ENCODE measurements around the gene LRP11.

- TF ChIP-seq CTCF (IDR thresholded peaks at IDR 0.05; ENCODE audit: poor library complexity) (no peak), EZH2 (IDR thresholded peaks at IDR 0.05; ENCODE audit: borderline replicate concordance) (no peak), EZH2phosphoT487 (IDR thresholded peaks at IDR 0.05; ENCODE audit: low read depth, severe bottlenecking, unreplicated experiment) (no peak)
Observed at GRCh38 chr6:149884617-149885016, 20.5 kb upstream of the LRP11 start.

All from hepatocyte (in vitro differentiated cells).